GM19193 (cell line): Measurements from ENCODE around the gene MARK1.

ENCODE experiments used
- POLR2A ChIP-seq: IDR thresholded peaks from 4 replicates; pipeline ENCODE4 v1.6.1; 2011; ENCODE audit not compliant: insufficient read depth, insufficient read length; ENCODE audit errors: extremely low read depth

MARK1 gene

DNA sequence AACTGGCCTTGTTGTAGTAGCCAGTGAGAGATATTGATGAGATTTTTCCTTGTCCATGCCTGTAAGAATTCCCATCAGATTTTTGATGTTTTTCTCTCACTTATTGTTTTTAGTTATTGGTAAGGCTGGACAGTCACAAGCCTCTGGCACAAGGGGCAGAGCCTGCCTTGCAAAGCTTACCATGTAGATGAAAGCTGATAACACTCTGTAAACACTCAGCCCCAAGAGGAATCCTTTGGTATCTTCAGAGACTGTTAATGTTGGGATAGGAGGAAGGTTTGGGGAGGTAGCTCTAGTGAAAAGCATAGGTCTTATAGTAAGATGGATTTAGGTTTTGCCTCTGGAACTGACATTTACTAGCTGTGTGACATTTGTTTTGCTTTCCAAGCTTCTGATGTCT lies 37.7 kb downstream of the MARK1 start:
- TF ChIP-seq POLR2A, result no peak

DNA sequence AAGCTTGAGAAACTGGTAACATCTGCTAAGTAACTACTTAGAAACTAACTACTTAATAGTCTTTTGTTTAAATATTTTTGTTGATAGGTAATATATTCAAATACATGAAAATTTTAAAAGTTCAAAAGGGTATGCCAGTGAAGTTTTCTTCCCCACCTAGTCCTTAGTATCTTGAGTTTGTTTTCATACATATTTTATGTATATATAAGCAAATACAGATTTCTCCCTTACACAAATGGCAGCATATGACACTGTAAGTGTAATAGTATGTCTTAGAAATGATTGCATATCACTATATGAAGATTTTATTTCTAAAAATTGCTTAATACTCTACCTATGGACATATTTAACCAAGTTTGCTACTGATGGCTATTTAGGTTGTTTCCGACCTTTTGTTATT lies 38.9 kb downstream of the MARK1 start:
- TF ChIP-seq POLR2A, result no peak

DNA sequence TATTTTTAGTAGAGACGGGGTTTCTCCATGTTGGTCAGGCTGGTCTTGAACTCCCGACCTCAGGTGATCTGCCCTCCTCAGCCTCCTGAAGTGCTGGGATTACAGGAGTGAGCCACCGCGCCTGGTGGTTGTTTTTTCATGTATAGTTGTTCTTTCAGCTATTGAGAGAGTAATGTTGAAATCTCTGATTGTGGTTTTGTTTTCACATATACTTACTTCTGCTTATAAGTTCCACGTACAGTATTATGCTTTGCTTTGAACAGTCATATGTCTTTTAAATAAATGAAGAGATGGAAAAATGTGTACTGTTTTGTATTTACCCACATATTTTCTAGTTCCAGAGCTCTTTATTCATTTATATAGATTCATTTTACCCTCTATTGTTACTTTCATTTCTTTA lies 44.5 kb downstream of the MARK1 start:
- no peak for TF ChIP-seq POLR2A

DNA sequence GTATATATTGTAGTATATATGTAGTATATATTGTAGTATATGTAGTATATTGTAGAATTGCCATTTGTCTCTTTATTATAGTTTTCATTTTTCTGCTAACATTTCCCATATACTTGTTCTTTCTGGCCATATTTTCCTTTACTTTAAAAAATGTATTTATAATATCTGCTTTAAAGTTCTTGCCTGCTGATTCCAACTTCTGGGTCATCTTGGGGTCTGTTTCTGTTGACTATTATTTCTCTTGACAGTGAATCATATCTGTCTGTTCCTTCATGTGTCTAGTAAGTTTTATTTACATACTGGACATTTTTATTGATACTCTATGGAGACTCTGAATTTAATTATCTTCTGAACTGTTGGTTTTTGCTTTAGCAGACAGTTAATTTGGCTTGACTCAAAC lies 45.9 kb downstream of the MARK1 start:
- TF ChIP-seq POLR2A, result no peak

DNA sequence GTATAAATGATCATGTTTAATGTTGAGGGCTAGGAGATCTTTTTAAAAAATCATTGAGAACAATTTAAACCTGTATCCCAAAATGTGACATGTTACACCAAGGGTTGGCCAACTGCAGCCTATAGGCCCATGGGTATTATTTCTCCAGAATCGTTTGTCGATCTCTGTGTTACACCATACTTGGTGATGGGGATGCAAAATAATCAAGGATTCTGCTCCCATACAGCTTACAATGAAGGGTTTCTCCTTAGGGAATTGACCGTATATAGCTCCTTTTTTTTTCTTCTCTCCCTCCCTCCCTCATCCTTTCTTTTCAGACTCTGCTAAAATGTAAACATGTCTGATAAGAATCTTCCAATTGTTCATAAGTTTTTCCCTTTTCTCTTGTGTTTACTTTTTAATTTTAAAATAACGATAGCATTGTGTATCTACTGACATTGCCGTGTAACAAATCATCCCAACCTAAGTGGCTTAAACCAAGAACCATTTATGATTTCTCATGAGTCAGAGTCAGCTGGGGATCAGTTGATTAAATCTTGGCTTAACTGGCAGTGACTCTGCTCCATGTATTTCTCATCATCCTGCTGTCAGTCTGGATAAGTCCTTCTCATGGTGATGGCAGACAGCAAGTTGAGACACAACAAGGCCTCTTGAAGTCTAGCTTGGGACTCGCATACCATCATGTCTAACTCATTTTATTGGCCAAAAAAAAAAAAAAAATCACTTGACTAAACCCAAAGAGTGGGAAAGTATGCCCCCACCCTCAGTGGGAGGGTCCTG lies 48.0 kb downstream of the MARK1 start:
- TF ChIP-seq POLR2A, result no peak

DNA sequence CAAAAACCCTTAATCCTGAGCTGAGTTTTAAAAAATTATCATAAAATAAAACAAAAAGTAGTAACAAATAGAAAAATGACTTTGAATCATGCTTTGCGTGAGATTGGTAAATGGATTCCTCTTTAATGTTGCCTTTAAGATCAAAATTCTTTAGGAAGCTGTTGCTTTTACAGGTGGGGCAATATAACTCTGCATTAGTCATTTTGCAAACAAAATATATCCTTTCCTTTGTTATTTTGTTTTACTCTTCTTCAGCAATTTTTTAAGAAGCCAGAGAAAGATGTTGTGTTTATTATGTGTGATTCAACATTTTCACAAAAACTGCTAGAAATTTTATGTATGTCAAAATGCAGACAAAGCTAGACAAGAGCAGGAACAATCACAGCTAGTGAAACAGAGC lies 50.0 kb downstream of the MARK1 start:
- TF ChIP-seq POLR2A, result no peak

DNA sequence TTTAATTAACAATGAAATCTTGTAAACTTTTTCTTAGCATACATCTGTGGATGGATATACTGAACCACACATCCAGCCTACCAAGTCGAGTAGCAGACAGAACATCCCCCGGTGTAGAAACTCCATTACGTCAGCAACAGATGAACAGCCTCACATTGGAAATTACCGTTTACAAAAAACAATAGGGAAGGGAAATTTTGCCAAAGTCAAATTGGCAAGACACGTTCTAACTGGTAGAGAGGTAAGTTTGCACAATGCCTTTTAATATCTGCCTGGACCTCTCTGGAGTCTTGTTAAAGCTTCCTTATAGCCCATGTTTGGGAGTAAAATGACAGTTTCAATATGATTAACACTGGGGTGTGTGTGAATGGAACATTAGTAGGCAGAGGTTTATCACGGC lies 51.4 kb downstream of the MARK1 start:
- TF ChIP-seq POLR2A, result no peak

DNA sequence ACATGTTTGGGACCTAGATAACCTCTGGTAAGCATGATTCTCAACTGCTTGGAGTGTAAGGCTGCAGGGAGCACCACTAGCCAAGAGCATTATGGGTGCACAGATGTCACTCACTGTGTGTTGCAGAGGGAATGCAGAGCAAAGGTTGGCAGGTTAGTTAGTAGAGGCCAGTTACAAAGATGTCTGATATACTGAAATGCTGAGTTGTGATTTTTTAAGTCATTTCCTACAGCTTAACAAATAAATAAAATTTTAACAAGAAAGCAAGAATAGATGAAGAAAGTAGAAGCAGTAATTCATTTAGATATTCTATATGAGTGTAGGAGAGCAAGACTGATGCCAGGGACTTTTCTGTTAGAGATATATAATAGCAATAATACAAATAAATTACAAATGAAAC lies 64.8 kb downstream of the MARK1 start:
- TF ChIP-seq POLR2A, result no peak

DNA sequence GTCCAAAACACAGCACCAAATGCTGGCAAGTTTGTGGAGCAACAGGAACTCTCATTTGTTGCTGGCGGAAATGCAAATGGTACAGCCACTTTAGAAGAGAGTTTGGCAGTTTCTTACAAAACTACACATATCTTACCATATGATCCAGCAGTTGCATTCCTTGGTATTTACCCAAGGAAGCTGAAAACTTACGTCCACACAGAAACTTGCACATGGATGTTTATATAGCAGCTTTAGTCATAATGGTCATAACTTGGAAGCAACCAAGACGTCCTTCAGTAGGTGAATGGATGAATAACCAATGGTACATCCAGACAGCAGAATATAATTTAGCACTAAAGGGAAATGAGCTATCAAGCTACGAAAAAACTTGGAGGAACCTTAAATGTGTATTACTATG lies 66.4 kb downstream of the MARK1 start:
- no peak for TF ChIP-seq POLR2A

DNA sequence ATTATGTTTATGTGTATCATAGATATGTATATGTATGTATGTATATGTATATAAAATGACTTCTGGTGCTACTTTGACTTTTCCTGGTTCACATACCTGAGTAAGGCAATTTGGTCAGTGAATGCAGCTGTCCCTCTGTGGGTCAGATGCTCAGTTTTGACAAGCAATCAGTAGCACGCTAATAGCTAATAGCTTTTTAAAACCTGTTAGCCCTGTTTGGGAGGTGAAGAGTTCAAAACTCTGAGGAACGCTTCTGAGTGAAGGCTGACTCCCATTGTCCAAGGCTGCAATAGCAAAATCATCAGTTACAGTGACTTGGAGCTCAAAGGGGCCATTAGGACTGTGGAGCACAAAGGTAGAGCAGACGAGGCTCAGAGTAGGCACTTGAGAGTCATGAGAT lies 67.2 kb downstream of the MARK1 start:
- no peak for TF ChIP-seq POLR2A

DNA sequence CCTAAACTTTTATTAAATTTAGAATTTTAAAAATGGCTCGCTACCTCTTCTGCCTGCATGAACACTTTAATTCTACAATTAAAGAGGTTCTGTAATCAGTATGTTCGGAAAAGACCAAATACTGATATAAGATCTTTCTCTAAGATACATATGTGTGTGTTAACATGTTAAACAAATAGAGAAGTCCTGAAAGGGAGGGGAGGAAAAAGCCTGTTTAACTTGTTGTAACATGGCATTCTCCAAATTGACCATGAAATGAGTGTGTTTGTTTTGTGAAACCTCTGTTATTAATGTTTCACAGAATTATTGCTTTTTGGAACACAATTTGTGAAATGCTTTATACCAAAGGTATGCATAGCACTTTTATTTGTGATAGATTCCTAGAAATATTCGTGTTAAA lies 77.0 kb downstream of the MARK1 start:
- TF ChIP-seq POLR2A, result no peak

DNA sequence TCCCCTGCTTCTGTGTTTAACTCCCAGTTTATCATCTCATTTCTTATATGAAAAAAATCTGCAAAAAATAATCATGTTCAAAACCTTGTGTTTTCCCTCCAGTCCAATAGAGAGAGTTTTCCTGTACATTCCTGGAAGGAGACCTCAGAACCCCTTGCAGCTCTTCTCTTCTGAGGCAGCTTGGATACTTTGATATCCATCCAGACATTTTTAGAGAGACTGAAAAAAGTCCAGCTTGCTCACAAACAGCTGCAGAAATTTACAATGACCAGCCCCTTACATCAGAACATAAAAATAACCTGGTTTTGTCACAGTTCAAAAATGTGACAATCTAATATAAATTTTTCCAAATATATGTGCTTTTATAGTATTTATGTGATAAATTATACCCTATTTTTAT lies 88.9 kb downstream of the MARK1 start:
- no peak for TF ChIP-seq POLR2A

DNA sequence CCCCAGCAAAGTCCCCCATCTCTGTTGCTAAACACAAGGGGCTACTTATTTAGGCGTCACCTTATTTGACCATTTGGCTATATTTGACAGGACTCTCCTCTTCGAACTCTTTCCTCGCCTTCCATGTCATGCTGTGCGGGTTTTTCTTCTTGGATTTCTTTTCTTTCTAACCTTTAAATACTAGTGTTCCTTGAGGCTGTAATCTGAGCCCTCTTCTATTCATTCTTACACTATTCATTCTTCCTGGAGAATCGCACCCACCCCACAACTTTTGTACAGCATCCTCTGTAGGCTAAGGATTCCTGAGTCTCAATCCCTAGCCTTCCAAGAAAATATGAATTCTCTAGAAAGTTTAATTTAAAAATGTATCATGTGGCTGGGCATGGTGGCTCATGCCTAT lies 100.5 kb downstream of the MARK1 start:
- no peak for TF ChIP-seq POLR2A

DNA sequence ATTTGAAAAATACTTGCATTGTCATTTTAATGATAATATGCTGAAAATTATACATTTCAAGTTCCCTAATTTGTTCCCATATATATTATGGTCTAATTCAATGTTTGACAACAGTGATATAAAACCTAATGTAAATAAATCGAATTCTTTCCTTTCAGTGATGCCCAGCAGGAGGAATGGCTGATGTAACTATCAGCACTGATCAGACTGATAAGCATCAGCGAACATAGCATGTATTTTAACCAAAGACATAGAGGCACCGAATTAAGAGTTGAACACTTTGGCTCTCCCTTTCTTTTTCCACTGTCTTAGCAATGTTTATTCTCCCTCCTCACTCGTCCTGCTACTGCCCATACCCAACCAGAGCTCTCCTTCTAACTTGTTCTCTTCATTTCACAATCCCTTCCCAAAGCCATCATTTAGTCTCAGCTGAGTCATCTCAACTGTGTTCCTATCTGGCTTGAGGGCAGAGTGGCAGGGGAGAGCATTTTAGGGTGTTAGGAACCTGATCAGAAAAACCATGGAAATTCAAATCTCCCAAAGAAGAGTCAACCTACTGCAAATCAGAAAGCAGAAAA lies 103.4 kb downstream of the MARK1 start:
- TF ChIP-seq POLR2A, result no peak

DNA sequence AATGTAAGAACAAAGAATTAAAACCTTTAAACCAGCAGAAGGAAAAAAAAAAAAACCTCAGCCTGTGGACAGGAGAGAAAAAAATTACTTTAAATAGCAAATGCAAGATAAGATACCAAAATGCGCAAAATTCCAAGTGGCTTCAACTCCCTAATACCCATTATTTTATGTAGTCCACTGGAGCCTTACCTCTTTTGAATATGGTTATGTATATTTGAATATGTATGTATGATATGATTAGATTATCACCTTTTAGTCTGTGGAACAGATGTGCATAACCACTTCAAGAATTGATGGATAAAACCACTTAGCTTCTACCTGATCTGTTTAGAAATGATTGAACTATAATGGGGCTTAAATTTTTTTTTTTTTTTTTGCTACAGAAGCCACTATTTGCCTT lies 109.8 kb downstream of the MARK1 start:
- no peak for TF ChIP-seq POLR2A

DNA sequence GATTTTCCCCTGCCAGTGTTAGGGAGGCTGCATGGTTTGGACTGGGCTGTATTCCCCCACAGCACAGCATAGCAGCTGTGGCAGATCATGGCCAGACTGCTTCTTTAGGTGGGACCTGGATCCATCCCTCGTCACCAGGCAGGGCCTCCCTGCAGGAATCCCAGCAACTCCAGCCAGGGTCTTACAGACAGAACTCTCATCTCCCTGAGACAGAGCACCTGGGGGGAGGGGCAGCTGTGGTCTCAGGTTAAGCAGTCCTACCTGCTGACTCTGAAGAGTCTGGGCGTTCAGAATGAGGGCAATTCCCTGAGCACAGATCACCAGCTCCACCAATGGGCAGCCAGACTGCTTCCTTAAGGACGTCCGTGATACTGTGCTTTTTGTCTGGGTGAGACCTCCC lies 114.3 kb downstream of the MARK1 start:
- no peak for TF ChIP-seq POLR2A

DNA sequence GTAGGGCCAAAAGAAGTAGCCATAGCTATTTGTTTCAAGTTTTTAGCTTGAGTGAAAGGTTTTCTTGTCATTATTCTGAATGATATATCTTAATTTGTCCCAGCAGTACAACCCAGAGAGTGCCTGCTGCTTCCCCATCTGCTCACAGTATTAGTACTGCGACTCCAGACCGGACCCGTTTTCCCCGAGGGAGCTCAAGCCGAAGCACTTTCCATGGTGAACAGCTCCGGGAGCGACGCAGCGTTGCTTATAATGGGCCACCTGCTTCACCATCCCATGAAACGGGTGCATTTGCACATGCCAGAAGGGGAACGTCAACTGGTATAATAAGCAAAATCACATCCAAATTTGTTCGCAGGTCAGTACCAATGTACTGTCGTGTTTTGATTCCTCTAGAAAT lies 125.1 kb downstream of the MARK1 start:
- TF ChIP-seq POLR2A, result no peak
